NCI-H1930 (cell line): ENCODE results near the gene MTA2.
A peak's percentile ranks its signal among the peaks of the same experiment; 100 is the strongest.
"Not testable (repeated sequence)": the region's sequence is repeated elsewhere in the genome, so short reads cannot be mapped to it uniquely, and the experiment has no call there.

ENCODE experiments used
- DNase-seq, 2 experiments: peaks; one replicate each; lab custom pipeline; 2025; lab: John Stamatoyannopoulos, UW

Gene MTA2

GRCh38 chr11:62601372-62602140, at the start of gene MTA2:
Gene MTA2, minus strand, starts transcription at chr11:62601865. Its CDS starts 415 bp downstream, at chr11:62601450.
- DNase-seq: peak; percentile 97 to 98

GRCh38 chr11:62650283-62650682, 48.6 kb upstream of the MTA2 start:
- DNase-seq: not testable (repeated sequence)

GRCh38 chr11:62649486-62649885, 47.8 kb upstream of the MTA2 start:
- no peak for DNase-seq

- no peak for DNase-seq
Observed at GRCh38 chr11:62648967-62649364, 47.3 kb upstream of the MTA2 start.

GRCh38 chr11:62648185-62648966, 46.7 kb upstream of the MTA2 start:
- DNase-seq: no peak

GRCh38 chr11:62647609-62648005, 45.9 kb upstream of the MTA2 start:
- no peak for DNase-seq

GRCh38 chr11:62646825-62647608, 45.4 kb upstream of the MTA2 start:
- no peak for DNase-seq

- DNase-seq: peak; percentile 96 to 97
Observed at GRCh38 chr11:62645946-62646824, 44.5 kb upstream of the MTA2 start, which contains the start of gene GANAB. Gene GANAB, minus strand, starts transcription at chr11:62646613. Its CDS starts 14 bp downstream, at chr11:62646599.

- no peak for DNase-seq
Observed at GRCh38 chr11:62645671-62645945, 43.9 kb upstream of the MTA2 start.

GRCh38 chr11:62644220-62644619, 42.6 kb upstream of the MTA2 start:
- no peak for DNase-seq

- no peak for DNase-seq
Observed at GRCh38 chr11:62632492-62632891, 30.8 kb upstream of the MTA2 start.

GRCh38 chr11:62627713-62628112, 26.0 kb upstream of the MTA2 start:
- no peak for DNase-seq

- DNase-seq: no peak
Observed at GRCh38 chr11:62622476-62623089, 20.9 kb upstream of the MTA2 start.

- peak; percentile 95 to 98 for DNase-seq
Observed at GRCh38 chr11:62621567-62622470, 20.2 kb upstream of the MTA2 start, which contains the start of gene B3GAT3. Gene B3GAT3, minus strand, starts transcription at chr11:62621986. Its CDS starts 39 bp downstream, at chr11:62621947.

GRCh38 chr11:62621027-62621566, 19.4 kb upstream of the MTA2 start:
- no peak for DNase-seq

GRCh38 chr11:62616957-62617356, 15.3 kb upstream of the MTA2 start:
- DNase-seq: not testable (repeated sequence)

GRCh38 chr11:62615521-62615920, 13.9 kb upstream of the MTA2 start:
- DNase-seq: no peak

- no peak for DNase-seq
Observed at GRCh38 chr11:62614275-62614674, 12.6 kb upstream of the MTA2 start.

GRCh38 chr11:62613291-62613778, 11.7 kb upstream of the MTA2 start:
- DNase-seq: no peak
